ENCODE data around the gene GANC.
A peak's percentile ranks its signal among the peaks of the same experiment; 100 is the strongest.

Gene GANC

GRCh38 chr15:42352401-42352800, 79.4 kb downstream of the GANC start:
- DNase-seq, result no peak

- DNase-seq, result no peak
Measured at GRCh38 chr15:42353061-42353460, 80.1 kb downstream of the GANC start.

DNA sequence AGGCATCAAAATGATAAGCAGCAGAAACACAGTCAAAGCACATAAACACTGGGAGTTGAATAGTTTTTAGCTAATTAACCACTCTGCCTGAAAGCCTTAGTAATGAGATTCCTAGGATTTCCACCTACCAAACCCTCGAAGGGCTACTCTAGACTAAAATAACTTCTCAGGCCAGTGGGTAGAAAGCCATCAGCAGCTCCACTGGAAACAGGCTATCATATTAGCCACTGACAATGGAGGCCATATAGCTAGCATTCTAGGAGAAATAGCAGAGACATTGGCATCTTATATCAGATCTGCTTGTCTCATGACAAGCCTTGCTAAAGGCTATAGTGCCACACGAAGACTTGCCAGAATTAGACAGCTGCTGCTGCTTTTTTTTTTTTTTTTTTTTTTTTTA, 81.8 kb downstream of the GANC start:
- DNase-seq, result no peak

DNA sequence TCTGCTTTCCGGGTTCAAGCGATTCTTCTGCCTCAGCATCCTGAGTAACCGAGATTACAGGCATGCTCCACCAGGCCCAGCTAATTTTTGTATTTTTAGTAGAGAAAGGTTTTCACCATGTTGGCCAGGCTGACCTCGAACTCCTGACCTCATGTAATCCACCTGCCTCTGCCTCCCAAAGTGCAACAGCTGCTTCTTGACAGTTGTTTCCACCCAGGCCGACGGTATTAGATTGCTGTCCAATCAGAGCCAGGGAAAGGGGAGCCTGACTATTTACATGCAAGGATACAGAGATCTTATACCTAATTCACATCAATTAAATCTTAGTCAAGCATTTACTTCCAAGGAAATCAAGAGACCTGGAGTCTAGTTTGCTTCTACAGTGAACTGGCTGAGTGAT, 82.3 kb downstream of the GANC start:
- no peak for DNase-seq

- no peak for DNase-seq
Measured at GRCh38 chr15:42356851-42357250, 83.8 kb downstream of the GANC start.

- DNase-seq, result no peak
Measured at GRCh38 chr15:42358141-42358540, 85.1 kb downstream of the GANC start.

DNA sequence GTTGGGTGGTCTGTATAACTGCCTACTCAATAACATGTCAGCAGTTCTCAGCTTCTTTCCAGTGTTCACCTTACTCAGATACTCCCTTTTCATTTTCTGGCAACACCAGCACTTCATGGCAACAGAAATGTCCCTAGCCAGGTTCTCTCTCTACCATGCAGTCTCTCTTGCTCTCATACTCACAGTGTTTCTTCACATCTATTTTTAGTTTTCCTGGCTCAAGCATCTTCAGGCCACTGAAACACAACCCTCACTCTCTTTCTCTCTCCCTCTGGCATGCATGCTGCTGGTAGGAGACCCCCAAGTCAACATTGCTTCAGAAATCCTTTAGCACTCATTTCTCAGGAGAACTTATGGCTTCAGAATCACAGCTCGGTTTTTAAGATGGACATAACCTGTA, 86.2 kb downstream of the GANC start, which contains the start of gene CAPN3:
Gene CAPN3 (plus strand): TSS at position 253 of the 400 bp plus-strand sequence. CDS start 305 bp downstream, outside the sequence.
- DNase-seq, result no peak

DNA sequence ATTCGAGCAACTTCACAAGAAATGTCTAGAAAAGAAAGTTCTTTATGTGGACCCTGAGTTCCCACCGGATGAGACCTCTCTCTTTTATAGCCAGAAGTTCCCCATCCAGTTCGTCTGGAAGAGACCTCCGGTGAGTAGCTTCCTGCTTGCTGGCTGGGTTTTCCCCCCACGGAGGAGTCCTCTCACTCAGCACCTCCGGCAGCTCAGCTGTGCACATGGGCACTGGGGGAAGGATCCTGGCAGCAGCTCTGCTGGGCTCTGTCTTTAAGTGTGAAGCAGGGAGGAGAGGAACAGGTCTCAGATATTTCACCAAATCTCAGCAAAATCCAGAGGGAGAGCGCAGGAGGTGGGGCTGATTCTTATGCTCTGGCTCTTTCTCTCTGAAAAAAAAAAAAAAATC, 87.0 kb downstream of the GANC start:
- no peak for DNase-seq

GRCh38 chr15:42360535-42361112, 87.6 kb downstream of the GANC start:
- DNase-seq, result no peak

DNA sequence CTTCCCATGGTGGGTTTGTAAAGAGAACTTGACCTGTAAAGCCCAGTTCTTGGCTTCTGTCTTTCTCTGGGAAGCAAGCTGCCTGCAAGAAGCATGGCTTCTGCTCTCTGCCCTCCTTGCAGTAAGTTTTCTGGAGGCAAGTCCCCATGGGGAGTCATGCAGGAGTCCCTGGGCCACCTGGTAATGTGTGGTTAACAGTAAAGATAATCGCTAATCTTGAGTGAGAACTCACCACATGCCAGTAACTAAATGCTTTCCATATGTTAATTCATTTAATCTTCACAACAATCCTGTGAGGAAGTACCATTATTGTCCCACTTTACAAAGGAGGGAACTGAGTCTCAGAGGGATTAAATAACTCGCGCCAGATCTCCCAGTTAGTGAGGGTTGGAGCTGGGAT, 90.5 kb downstream of the GANC start:
- no peak for DNase-seq

DNA sequence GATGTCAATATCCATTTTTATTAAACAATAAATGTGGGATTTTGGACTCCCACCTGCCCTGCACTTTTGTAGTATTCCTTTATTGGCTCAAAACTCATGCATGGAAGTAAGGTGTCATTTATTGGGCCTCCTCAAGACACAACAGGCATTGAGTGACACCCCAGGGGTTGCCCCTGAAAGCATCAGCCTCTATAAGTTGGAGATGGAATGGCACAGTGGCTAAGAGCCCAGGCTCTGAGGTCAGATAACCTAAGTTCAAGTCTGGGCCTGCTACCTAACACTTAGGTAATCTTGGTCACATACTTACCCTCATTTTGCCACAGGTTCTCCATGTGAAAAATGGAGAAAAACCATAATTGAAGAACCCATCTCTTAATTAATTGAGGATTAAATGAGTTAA, 90.9 kb downstream of the GANC start:
- DNase-seq, result no peak

- no peak for DNase-seq
Measured at GRCh38 chr15:42364529-42364928, 91.5 kb downstream of the GANC start.

DNA sequence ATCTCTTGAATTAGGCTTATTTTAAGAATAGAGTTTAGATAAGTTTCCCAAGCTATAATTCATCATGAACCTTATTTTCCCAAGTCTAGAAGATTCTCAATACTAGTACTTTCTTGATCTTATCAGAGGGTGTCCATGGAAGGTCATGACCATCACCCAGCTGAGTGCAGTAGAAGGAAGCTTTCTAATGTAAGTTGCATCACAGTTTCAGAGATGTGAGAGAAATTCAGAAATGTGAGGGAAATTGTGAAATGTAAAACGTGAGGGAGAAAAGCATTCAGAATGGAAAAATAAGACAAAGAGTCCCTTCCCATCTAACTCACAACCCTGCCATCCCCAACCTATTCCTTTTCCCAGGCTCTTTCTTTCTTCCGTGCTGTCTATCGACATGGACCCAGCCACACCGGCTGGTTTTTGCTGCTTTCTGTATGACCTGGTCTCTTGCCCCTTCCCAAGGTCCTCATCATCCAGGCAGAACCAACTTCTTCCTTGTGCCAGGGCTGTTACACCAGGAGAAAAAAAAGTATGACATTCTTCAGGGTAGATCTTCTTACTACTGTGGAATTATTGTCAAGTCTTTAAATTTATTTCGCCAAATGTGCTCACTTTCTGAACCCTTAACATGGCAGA, 93.0 kb downstream of the GANC start:
- DNase-seq, result no peak

GRCh38 chr15:42367041-42367440, 94.0 kb downstream of the GANC start:
- no peak for DNase-seq

DNA sequence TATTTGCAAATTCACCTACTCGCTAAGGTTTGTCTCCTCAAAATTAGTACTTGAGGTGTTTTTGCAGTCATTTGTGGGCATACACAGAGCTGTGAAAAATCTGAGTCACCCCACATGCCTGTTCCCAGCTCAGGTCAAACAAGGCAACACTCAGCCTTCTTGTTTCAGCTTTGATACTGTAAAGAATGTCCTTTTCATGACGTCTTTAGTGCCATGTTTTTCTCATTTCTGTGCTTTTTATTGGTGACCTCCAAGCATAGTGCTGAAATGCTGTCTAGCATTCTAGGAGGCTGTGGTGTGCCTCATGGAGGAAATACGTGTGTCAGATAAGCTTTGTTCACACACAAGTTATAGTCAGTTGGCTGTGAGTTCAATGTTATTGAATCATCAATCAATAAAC, 95.1 kb downstream of the GANC start:
- DNase-seq, result no peak

- DNase-seq, result no peak
Measured at GRCh38 chr15:42371096-42371495, 98.1 kb downstream of the GANC start.

- no peak for DNase-seq
Measured at GRCh38 chr15:42373274-42373673, 100.3 kb downstream of the GANC start.

DNA sequence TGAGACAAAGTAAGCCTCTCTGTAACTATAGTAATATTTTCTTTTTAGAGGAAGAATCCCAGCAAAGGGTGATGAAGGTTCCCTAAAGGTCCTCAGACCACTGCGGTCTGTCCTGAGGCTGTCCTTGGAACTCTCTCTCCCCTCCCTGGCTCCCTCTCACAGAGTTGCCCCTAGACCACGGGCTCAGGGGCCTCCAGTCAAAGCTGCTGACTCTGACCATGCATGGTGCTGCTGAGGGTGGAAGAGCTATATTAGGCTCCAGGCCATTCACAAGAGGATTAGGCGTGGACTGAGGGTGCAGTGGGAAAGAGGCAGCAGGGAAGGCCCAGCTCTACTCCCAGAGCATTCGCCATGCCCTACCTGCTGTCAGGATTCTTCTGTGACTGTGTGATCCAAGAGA, 100.9 kb downstream of the GANC start:
- no peak for DNase-seq

- DNase-seq, result no peak
Measured at GRCh38 chr15:42374810-42375209, 101.8 kb downstream of the GANC start.

GRCh38 chr15:42375252-42375651, 102.3 kb downstream of the GANC start:
- no peak for DNase-seq

DNA sequence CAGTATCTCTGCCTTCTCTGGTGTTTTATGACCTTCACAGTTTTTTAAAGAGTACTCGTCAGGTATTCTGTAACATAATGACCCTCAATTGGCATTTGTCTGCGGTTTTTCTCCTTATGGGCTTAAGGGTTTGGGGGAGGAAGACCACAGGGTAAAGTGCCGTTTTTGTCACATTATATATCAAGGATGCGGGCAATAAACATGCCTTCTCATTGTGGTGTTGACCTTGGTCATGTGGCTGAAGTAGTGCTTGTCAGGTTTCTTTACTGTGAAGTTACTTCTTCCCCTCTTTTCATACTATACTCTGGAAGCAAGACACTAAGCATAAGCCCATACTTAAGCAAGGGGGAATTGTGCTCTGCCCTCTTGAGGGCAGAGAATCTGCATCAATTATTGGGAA, 102.9 kb downstream of the GANC start:
- DNase-seq, result no peak

GRCh38 chr15:42378011-42378410, 105.0 kb downstream of the GANC start:
- no peak for DNase-seq

DNA sequence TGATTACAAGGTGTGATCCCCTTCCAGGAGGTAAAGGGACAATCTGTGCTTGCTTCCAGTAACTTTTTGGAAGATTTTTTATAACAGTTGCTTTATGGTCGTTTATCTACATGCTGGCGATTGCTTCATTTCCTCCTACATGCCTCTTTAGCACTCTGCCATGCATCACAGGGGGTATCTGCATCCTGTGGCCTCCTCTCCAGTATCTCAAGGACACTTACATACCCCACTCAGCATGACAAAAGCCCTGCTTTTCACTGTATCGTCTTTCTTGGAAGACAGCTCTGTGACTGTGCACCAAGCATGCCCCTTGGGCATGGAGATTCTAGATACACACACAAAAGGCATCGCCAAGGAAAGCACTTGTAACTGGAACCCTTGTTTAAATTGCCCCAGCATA, 111.6 kb downstream of the GANC start:
- DNase-seq, result no peak

GRCh38 chr15:42385206-42385979, 112.4 kb downstream of the GANC start:
- peak; percentile 8 for DNase-seq
